ENCODE measurements around the gene SEMA5B. TPM values are rescaled to one million over a fixed set of nuclear protein-coding genes. Genes with fewer than 3 reads are reported as not detected.

The SEMA5B gene
- polyA plus RNA-seq, 1 donor (not counting 4 experiments of a cell fraction or from before 2014, with no cell fraction given), result 0.04 TPM

DNA sequence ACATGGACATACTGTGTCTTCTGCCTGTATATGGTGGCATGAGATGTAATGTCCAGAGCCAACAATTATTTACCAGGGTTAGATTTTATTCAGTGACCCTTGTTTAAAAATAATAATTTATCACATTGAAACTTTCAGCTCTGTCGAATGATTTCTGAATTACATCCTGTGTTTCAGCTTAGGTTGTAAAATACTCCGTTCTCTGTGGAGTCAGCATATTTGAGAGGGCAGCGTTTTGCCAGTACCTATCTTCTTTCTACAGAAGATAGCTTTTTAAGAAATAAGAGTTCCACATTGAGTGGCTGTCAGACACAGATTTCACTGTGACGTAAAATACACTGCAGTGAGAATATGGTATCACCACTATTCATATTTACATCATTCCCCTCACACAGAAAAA, 147.4 kb downstream of the SEMA5B start:
- H3K27ac ChIP-seq (ENCODE audit: control insufficient read depth, insufficient read depth, low read length), result no peak overlapping the region
- H3K9me1 ChIP-seq (ENCODE audit: control insufficient read depth, extremely low read depth, insufficient read depth, low read length), result no peaks in the 10 kb centered on the region
- no peak overlapping the region for H3K9ac ChIP-seq (ENCODE audit: control insufficient read depth, extremely low read depth, insufficient read depth, low read length)
- H2AFZ ChIP-seq (ENCODE audit: control insufficient read depth, low read length), result no peak overlapping the region
- H4K20me1 ChIP-seq (ENCODE audit: control insufficient read depth, extremely low read depth, insufficient read depth, low read length), result no peaks in the 10 kb centered on the region
- H3K4me2 ChIP-seq (ENCODE audit: control insufficient read depth, extremely low read depth, insufficient read depth, low read depth, low read length), result no peak overlapping the region
- H3K4me3 ChIP-seq (ENCODE audit: control insufficient read depth in 2 of 3, extremely low read depth in 1 of 3, insufficient read depth in 2 of 3, low read depth in 1 of 3, low read length in 3 of 3), result no peak overlapping the region
- H3K27me3 ChIP-seq (ENCODE audit: control insufficient read depth, extremely low read depth, insufficient read depth, low read length), result no peaks in the 10 kb centered on the region
- H3K4me1 ChIP-seq (ENCODE audit: control insufficient read depth, extremely low read depth, insufficient read depth, low read length), result no peaks in the 10 kb centered on the region
- H3K9me3 ChIP-seq (ENCODE audit: control insufficient read depth, low read depth, low read length), result no peaks in the 10 kb centered on the region
- H3K36me3 ChIP-seq (ENCODE audit: control insufficient read depth in 2 of 2, extremely low read depth in 1 of 2, insufficient read depth in 2 of 2, low read length in 2 of 2), result no peaks in the 10 kb centered on the region
- dilution Hi-C loops (cut with MboI; ENCODE audit: extremely low pct_ligation_motif_present, low sequenced_read_pairs), result no loop called here
- TF ChIP-seq CTCF (optimal IDR thresholded peaks at IDR 0.05 in 1 of 3, IDR thresholded peaks at IDR 0.05 in 1 of 3, conservative IDR thresholded peaks at IDR 0.05 in 1 of 3; ENCODE audit: extremely low read depth in 1 of 3, insufficient read depth in 2 of 3, low read length in 3 of 3) (no peak), EZH2 (IDR thresholded peaks at IDR 0.05; ENCODE audit: low read length) (no peak)
- DNase-seq (ENCODE audit: low read depth, low spot score) (no peak), FAIRE-seq (no peak)
- no peaks in the 10 kb centered on the region for H3K79me2 ChIP-seq (ENCODE audit: control insufficient read depth, insufficient read depth, low read length)

DNA sequence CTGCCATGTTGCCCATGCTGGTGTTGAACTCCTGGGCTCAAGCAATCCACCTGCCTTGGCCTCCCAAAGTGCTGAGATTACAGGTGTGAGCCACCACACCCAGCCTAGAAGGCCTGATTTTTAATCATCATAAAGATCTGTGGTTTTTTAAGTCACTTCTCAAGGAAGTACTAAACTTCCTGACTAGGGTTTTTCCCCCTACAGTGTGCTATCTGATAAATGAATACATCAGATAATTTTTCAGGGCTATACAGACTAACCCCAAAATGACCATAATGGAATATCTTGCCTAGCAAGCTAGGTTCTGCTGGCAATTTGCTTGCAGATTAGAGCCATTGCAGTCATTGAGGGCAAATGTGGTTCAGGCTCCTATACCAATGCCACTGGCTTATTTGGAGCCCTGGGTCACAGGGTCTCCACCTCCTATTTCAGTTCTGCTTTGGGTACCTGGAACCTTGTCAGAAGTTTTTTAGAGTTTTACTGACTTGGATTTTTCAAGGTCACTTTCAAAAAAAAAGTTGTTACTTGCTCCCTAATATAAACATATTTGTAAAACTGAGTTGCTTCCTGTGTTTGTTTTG, 151.9 kb downstream of the SEMA5B start:
- Histone ChIP-seq H3K36me3 (ENCODE audit: control insufficient read depth in 2 of 2, extremely low read depth in 1 of 2, insufficient read depth in 2 of 2, low read length in 2 of 2) (no peaks in the 10 kb centered on the region), H3K27ac (ENCODE audit: control insufficient read depth, insufficient read depth, low read length) (no peak overlapping the region), H3K79me2 (ENCODE audit: control insufficient read depth, insufficient read depth, low read length) (no peaks in the 10 kb centered on the region), H2AFZ (ENCODE audit: control insufficient read depth, low read length) (no peak overlapping the region), H3K4me3 (ENCODE audit: control insufficient read depth in 2 of 3, extremely low read depth in 1 of 3, insufficient read depth in 2 of 3, low read depth in 1 of 3, low read length in 3 of 3) (no peak overlapping the region), H3K9me3 (ENCODE audit: control insufficient read depth, low read depth, low read length) (no peaks in the 10 kb centered on the region), H3K27me3 (ENCODE audit: control insufficient read depth, extremely low read depth, insufficient read depth, low read length) (no peaks in the 10 kb centered on the region), H3K4me2 (ENCODE audit: control insufficient read depth, extremely low read depth, insufficient read depth, low read depth, low read length) (no peak overlapping the region), H4K20me1 (ENCODE audit: control insufficient read depth, extremely low read depth, insufficient read depth, low read length) (no peaks in the 10 kb centered on the region), H3K4me1 (ENCODE audit: control insufficient read depth, extremely low read depth, insufficient read depth, low read length) (no peaks in the 10 kb centered on the region), H3K9me1 (ENCODE audit: control insufficient read depth, extremely low read depth, insufficient read depth, low read length) (no peaks in the 10 kb centered on the region), H3K9ac (ENCODE audit: control insufficient read depth, extremely low read depth, insufficient read depth, low read length) (no peak overlapping the region)
- dilution Hi-C loops (cut with MboI; ENCODE audit: extremely low pct_ligation_motif_present, low sequenced_read_pairs), result no loop called here
- FAIRE-seq, result no peak
- TF ChIP-seq CTCF (optimal IDR thresholded peaks at IDR 0.05 in 1 of 3, IDR thresholded peaks at IDR 0.05 in 1 of 3, conservative IDR thresholded peaks at IDR 0.05 in 1 of 3; ENCODE audit: extremely low read depth in 1 of 3, insufficient read depth in 2 of 3, low read length in 3 of 3) (no peak), EZH2 (IDR thresholded peaks at IDR 0.05; ENCODE audit: low read length) (no peak)
- DNase-seq (ENCODE audit: low read depth, low spot score), result no peak
